Activated CD4-positive, alpha-beta T cell treated with anti-CD3 and anti-CD28 coated beads for 24 hours (primary cell): ENCODE results near the gene RNASE7.

ENCODE experiments used
- DNase-seq, 2 donors: peaks; one replicate each; pipeline ENCODE4 v3.0.0-alpha.2; 2020; ENCODE audit warnings: low read depth in 2 of 2

RNASE7 gene

DNA sequence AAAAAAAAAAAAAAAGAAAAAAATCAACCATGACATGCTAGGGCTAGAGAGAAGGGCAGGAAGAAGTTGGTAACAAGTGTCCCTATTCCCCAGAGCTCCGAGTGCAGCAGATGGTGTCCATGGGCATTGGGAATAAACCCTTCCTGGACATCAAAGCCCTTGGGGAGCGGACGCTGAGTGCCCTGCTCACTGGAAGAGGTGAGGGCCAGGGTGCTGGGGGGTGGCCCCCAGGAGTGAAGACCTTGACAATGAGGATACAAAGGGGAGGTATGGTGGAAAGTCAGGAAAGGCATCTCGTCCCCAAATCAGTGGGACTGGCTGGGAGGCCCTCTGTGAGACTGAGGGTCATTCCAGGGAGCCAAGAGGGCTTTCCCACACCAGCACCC lies 44.7 kb downstream of the RNASE7 start:
- DNase-seq = no peak

DNA sequence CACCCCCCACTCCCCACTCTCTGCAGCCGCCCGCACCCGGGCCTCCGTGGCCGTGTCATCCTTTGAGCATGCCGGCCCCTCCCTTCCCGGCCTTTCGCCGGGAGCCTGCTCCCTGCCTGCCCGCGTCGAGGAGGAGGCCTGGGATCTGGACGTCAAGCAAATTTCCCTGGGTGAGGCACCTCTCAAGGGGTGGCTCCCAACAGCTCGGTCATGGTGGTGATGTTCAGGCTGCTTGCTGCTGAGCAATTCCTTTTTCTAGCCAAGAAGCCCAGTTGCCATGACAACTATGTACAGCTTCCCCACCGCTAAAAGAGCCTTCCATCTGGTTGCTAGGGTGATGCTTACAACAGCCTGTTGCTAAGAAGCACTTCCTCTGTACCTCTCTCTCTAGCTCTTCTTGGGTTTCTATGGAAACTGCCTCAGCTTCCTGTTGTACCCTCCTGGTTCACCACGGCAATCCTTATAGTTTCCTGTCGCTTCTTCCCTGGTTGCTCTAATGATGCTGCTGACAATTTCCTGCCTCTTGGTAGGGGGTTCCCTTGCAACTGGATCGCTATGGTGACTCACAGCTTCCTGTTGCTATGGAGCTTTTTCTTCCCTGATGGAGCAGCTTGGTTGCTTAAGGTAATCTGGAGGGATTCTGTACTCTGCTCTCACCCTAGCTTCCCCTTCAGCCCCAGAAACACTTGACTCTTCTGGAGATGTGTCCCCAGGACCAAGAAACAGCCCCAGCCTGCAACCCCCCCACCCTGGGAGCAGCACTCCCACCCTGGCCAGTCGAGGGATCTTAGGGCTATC lies 45.3 kb downstream of the RNASE7 start:
- DNase-seq = no peak

DNA sequence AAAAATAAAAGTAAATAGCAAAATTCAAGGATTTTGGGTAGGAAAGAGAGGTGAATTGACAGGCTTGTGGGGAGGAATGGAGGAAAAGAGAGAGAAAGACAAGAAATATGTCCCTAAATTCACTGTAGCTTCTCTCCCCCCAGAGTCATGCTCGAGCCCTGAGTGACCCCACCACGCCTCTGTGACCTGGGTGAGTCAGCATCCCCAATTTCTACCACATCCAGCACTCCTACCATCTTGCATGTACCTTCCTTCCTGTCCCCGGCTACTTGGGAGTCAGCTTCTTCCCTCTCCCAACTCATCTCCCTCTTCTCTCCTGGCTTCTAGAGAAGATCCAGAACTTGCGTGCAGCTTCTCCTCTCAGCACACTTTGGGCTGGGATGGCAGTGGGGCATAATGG lies 46.5 kb downstream of the RNASE7 start:
- no peak for DNase-seq

DNA sequence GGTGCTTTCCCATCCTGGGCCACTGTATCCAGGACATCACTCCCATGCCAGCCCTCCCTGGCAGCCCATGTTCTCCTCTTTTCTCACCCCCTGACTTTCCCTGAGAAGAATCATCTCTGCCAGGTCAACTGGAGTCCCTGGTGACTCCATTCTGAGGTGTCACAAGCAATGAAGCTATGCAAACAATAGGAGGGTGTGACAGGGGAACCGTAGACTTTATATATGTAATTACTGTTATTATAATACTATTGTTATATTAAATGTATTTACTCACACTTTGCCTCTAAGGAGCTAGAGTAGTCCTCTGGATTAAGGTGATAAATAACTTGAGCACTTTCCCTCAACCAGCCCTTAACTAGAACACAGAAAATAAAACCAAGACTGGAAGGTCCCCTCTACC lies 47.1 kb downstream of the RNASE7 start:
- no peak for DNase-seq

DNA sequence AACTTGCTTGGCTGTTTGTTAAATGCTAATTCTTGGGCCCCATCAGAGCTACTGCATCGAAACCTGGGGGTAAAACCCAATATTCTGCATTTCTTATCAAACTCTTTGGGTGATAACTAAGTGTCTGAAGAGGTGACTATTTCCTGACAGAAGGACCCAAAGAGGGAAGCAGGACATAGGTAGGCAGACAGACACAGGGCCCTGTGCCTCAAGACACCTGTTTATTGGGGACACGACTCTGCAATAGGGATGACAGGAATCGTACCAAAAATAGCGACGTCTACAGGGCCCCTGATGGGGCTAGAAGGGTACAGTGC lies 47.7 kb downstream of the RNASE7 start:
- DNase-seq = no peak

DNA sequence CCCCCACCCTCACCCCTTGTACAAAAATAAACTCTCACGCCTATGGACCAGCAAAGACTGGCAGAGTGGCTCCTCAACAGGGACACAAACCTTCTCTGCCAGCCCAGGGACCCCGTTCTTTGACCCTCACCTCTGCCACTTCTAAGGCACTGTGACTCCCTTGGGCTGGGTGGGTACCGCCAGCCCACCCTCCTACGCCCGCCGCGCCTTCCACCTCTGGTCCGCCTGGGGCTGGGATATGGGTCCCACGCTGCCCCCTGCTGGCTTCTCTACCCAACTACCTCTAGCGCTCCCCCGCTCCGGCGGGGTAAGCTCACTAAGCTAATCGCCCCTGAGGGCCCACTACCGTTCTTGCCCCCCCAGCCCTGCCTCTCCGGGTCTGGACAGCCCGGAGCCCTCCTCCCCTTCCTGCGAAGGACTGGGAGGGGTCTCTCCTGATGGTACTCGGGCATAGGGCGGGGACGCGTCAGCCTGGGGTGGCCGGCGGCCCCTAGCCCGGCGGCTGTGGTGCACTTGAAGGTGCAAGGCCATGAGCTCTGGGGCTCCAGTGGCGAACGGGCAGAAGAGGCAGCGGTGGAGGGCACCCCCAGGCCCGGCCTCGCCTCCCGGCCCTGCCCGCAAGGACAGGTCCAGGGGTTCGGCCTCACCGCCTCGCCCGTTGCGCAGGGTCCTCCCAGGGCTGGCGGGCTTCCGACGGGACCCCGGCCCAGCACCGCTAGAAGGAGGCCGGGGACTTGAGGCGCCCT lies 48.2 kb downstream of the RNASE7 start:
- no peak for DNase-seq

DNA sequence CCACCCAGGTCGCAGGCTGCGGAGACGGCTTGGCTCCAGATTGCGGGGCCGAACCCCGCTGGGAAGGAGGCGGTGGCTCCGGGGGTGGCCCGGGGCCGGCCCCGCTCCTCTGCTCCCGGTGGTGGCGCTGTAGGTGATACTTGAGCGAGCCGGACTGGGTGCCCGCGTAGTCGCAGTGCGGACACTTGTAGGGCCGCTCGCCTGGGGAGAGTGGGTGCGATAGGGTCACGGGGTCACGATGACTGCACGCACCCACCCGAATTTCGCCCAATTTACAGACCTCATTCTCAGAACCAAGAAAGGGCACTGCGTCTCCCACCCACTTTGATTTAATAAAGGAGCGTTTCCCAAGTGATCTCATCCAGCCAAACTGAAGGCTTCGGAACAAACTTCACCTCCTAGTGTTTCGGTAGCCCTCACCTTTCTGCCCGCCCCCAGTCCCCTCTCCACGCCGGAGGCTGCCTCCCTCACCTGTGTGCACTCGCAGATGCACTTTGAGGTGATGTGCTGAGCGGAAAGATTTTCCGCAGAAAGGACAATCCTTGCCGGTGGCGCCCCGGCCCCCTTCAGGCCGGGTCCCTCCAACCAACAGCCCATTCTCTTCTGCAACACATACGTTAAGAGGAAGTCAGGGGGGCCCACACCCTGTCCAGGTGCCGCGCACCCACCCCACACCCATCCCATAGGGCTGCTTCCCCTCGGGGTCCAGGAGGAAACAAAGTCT lies 48.9 kb downstream of the RNASE7 start:
- no peak for DNase-seq

DNA sequence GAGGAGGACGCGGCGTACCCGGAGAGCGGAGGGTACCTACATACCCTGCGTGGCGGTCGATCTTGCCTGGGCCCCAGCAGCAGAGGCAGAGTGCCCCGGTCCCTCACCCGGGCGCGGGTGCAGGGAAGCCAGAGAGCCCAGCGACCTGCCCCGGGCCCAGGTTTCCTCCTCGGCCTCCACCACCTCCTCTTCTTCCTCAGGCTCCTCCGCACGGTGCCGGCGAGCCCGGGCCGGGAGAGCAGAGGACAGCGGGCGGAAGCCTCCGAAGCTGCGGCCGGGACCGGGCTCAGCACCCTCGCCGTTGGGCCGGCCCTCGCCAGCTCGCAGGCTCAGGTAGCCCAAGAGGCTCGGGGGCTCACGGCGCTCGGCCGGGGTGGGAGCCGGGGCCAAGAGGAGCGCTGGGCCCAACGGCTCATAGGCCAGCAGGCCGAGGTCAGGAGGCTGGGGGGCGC lies 49.7 kb downstream of the RNASE7 start:
- no peak for DNase-seq

DNA sequence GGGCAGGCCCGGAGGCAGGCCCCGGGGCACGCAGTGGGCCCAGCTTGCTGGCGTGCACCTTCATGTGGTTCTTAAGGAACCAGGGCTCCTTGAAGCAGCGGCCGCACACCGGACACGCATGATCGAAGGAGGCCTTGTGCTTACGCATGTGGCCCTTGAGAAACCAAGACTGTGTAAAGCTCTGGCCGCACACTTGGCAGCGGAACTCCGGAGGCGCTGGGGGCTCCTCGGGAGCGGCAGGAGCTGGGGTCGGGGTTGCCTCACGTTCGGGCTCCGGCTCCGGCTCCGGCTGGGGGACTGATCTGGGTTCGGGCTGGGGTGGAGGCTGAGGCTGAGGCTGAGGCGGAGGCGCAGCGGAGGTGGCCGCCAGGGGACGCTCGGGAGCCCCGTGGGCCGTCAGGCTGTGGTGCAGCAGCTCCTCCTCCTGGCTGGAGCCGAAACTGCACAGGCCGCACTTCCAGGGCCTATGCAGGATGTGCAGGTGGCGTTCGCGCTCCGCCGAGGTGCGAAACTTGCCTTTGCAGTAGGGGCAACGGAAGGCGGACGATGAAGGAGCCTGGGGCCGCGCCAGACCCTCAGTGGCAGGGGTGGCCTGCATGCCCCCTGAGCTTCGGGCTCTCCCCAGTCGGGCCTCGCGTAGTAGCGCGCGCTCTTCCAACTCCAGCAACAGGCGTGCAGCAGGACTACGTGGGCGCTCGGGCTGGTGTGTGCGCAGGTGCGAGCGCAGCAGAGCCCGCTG lies 50.3 kb downstream of the RNASE7 start:
- peak; percentile 91 to 92 for DNase-seq

DNA sequence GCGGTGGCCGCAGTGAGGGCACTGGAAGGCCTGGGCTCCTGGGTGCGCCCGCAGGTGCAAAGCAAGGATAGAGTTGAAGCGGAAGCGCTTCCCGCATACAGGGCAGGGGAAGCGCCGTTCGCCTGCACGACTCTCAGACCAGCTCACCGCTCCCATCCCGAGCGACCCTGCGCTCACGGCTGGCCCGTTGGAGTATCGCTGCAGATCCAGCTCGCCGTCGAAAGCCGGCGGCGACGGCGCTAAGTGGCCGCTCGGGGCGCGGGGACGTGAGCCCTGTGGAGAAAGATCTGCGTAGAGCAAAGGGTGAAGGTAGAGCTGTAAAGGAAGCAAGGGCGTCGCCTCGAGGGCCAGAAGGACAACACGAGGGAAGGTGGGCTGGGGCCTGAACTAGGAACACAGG lies 50.9 kb downstream of the RNASE7 start:
- no peak for DNase-seq
